K562 (cell line): Measurements from ENCODE around the gene SAP30BP. TPM values are rescaled to one million over a fixed set of nuclear protein-coding genes. Genes with fewer than 3 reads are reported as not detected.

Experiments
- ARHGAP35 ChIP-seq: fragments of 450-650 bp; IDR thresholded peaks from 2 replicates; pipeline ENCODE4 v1.6.1; 2018; ENCODE audit not compliant: partially characterized antibody
- ARNT ChIP-seq, 2 experiments: fragments of 450-650 bp; IDR thresholded peaks; 2 replicates each; pipeline ENCODE4 v1.6.1; 2016; ENCODE audit warnings: mild to moderate bottlenecking in 1 of 2
- BRD9 ChIP-seq: fragments of 450-650 bp; IDR thresholded peaks from 2 replicates; pipeline ENCODE4 v1.6.1; 2018; ENCODE audit warnings: low read depth; ENCODE audit not compliant: partially characterized antibody
- CREM ChIP-seq: IDR thresholded peaks from 2 replicates; pipeline ENCODE4 v1.6.1; 2014; ENCODE audit warnings: antibody characterized with exemption, low read depth
- CXXC5 ChIP-seq: fragments of 250-450 bp; sonication (Bioruptor Pico); IDR thresholded peaks from 2 replicates; pipeline ENCODE4 v1.8.0; 2022; ENCODE audit warnings: inconsistent platforms, mild to moderate bottlenecking, moderate library complexity
- ETV6 ChIP-seq, 3 experiments: fragments of 150-350 bp in 1 of 3; sonication (generic) in 1 of 3; formaldehyde crosslinking in 1 of 3; IDR thresholded peaks; 2 replicates each; pipeline versions ENCODE4 v1.6.1 to v1.8.0; 2014 to 2022; ENCODE audit warnings: borderline replicate concordance in 2 of 3, low read depth in 2 of 3, antibody characterized with exemption in 1 of 3, low read length in 1 of 3, mild to moderate bottlenecking in 1 of 3, missing genetic modification reagents in 1 of 3
- GABPB2 ChIP-seq: fragments of 250-450 bp; sonication (Bioruptor Pico); conservative IDR thresholded peaks from 2 replicates; pipeline ENCODE4 v1.5.1; 2021; ENCODE audit warnings: mild to moderate bottlenecking
- KLF1 ChIP-seq: fragments of 450-650 bp; IDR thresholded peaks from 2 replicates; pipeline ENCODE4 v1.6.1; 2016; ENCODE audit warnings: missing genetic modification characterization, missing compliant biosample characterization
- KLF13 ChIP-seq: fragments of 450-650 bp; IDR thresholded peaks from 2 replicates; pipeline ENCODE4 v1.6.1; 2016; ENCODE audit warnings: missing genetic modification characterization, low read depth, mild to moderate bottlenecking, missing compliant biosample characterization, moderate library complexity, borderline replicate concordance
- NFE2 ChIP-seq: IDR thresholded peaks from 2 replicates; pipeline ENCODE4 v1.6.1; 2014; ENCODE audit warnings: antibody characterized with exemption, low read depth
- NONO ChIP-seq, 2 experiments: fragments of 200-400 bp in 1 of 2; fragments of 450-650 bp in 1 of 2; formaldehyde crosslinking in 1 of 2; IDR thresholded peaks; 2 replicates each; pipeline ENCODE4 v1.6.1; 2017; ENCODE audit warnings: low read depth in 2 of 2, mild to moderate bottlenecking in 2 of 2, moderate library complexity in 2 of 2, low read length in 1 of 2
- polyA plus RNA-seq, 8 experiments: library from polyadenylated mRNA; depleted of rRNA in 4 of 8; stranded (reverse) in 5 of 8; unstranded in 3 of 8; fragments of >200 nt; fragmentation: Nextera tagmentation in 2 of 8; fragmentation: Illumina TruSeq in 1 of 8; extraction: Ambion mirVana in 2 of 8; extraction: Trizol in 1 of 8; gene quantifications; 2 replicates each; pipeline versions ENCODE4 v1.2.1 to v1.2.3, GENCODE V29; 2011 to 2014; ENCODE audit warnings: inconsistent platforms in 1 of 8, missing spikeins in 1 of 8
- total RNA-seq, 7 experiments: library from RNA; depleted of rRNA in 6 of 7; stranded (reverse); fragments of >200 nt in 6 of 7; fragmentation: Illumina TruSeq in 2 of 7; extraction: Trizol in 2 of 7; gene quantifications; 2 replicates each; pipeline versions ENCODE4 v1.2.1 to v1.2.3, GENCODE V29; 2011 to 2021; ENCODE audit warnings: low replicate concordance in 1 of 7
- TF ChIP-seq, protein P1 (sequence below): fragments of 450-650 bp; IDR thresholded peaks from one replicate; pipeline ENCODE4 v1.6.1; 2018; ENCODE audit warnings: mild to moderate bottlenecking, moderate library complexity; ENCODE audit not compliant: partially characterized antibody
- TF ChIP-seq, protein P2 (sequence below): fragments of 250-450 bp; sonication (Bioruptor Pico); IDR thresholded peaks from 2 replicates; pipeline ENCODE4 v1.5.0; 2021
- TF ChIP-seq, protein P3 (sequence below): fragments of 250-450 bp; sonication (Bioruptor Pico); IDR thresholded peaks from 2 replicates; pipeline ENCODE4 v1.4.0; 2020; ENCODE audit warnings: mild to moderate bottlenecking, moderate library complexity
- TF ChIP-seq, protein P4 (sequence below): fragments of 250-450 bp; sonication (Bioruptor Pico); IDR thresholded peaks from 2 replicates; pipeline ENCODE4 v1.6.1; 2021; ENCODE audit warnings: mild to moderate bottlenecking
- TF ChIP-seq, protein P5 (sequence below): fragments of 450-650 bp; formaldehyde crosslinking; IDR thresholded peaks from 2 replicates; pipeline ENCODE4 v1.4.0; 2020; ENCODE audit warnings: mild to moderate bottlenecking, moderate library complexity

Gene SAP30BP
- total and polyA plus RNA-seq, 9 of the 15 experiments (the other 6 are each of a cell fraction or from before 2014, with no cell fraction given) = 45.3 to 154 (median 71.7) TPM

DNA sequence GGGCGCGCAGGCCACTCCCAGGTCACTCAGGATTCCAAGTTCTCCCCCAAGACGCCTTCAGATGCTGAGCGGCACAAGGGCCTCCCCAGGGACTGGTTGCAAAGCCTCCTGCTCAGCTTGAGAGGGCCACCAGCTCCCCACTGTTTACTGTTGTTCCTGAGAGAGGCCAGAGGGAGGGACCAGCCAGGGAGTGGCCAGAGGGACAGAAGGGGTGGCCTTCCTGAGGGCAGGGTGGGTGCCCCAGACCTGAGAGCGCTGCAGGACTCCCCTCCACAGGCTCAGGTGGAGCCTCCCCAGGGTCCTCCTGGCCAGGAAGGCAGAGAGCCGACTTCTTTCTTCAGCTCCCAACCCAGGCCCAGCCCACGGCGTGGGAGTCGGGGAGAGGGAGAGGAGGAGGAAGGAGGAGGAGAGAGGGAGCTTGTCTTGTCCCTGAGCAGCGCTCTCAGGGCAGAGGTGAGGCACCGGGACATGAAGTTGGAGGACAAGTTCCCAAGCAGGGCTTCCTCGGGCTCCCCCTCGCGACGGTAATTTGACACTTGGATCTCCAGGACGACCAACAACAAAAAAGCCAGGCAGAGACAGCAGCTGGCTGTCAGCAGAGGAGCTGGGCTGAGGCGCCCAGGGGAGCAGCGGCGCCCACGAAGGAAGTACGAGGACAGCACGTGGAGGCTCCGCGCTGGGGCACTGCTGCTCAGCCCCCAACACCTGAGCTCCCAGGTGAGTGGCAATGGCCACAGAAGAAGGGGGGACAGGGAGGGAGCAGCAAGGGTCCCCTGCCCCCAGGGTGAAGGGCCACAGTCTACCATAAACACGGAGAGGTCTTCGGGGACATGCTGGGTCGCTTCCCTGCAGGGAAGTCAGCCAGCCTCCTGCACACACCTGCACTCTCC lies 33.4 kb upstream of the SAP30BP start (continued):
- TF ChIP-seq, protein P1, sequence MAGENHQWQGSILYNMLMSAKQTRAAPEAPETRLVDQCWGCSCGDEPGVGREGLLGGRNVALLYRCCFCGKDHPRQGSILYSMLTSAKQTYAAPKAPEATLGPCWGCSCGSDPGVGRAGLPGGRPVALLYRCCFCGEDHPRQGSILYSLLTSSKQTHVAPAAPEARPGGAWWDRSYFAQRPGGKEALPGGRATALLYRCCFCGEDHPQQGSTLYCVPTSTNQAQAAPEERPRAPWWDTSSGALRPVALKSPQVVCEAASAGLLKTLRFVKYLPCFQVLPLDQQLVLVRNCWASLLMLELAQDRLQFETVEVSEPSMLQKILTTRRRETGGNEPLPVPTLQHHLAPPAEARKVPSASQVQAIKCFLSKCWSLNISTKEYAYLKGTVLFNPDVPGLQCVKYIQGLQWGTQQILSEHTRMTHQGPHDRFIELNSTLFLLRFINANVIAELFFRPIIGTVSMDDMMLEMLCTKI = no peak
- TF ChIP-seq KLF1 (tag) = no peak
- no peak for TF ChIP-seq BRD9
- no peak for TF ChIP-seq ETV6 (IDR thresholded peaks at IDR 0.05; ENCODE audit: borderline replicate concordance in 1 of 2, low read depth in 2 of 2, low read length in 1 of 2)
- TF ChIP-seq ETV6 (CRISPR knock-in tag; IDR thresholded peaks at IDR 0.05; ENCODE audit: borderline replicate concordance) = no peak
- TF ChIP-seq NFE2 = no peak
- TF ChIP-seq, protein P2, sequence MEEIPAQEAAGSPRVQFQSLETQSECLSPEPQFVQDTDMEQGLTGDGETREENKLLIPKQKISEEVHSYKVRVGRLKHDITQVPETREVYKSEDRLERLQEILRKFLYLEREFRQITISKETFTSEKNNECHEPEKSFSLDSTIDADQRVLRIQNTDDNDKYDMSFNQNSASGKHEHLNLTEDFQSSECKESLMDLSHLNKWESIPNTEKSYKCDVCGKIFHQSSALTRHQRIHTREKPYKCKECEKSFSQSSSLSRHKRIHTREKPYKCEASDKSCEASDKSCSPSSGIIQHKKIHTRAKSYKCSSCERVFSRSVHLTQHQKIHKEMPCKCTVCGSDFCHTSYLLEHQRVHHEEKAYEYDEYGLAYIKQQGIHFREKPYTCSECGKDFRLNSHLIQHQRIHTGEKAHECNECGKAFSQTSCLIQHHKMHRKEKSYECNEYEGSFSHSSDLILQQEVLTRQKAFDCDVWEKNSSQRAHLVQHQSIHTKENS = no peak
- TF ChIP-seq, protein P3, sequence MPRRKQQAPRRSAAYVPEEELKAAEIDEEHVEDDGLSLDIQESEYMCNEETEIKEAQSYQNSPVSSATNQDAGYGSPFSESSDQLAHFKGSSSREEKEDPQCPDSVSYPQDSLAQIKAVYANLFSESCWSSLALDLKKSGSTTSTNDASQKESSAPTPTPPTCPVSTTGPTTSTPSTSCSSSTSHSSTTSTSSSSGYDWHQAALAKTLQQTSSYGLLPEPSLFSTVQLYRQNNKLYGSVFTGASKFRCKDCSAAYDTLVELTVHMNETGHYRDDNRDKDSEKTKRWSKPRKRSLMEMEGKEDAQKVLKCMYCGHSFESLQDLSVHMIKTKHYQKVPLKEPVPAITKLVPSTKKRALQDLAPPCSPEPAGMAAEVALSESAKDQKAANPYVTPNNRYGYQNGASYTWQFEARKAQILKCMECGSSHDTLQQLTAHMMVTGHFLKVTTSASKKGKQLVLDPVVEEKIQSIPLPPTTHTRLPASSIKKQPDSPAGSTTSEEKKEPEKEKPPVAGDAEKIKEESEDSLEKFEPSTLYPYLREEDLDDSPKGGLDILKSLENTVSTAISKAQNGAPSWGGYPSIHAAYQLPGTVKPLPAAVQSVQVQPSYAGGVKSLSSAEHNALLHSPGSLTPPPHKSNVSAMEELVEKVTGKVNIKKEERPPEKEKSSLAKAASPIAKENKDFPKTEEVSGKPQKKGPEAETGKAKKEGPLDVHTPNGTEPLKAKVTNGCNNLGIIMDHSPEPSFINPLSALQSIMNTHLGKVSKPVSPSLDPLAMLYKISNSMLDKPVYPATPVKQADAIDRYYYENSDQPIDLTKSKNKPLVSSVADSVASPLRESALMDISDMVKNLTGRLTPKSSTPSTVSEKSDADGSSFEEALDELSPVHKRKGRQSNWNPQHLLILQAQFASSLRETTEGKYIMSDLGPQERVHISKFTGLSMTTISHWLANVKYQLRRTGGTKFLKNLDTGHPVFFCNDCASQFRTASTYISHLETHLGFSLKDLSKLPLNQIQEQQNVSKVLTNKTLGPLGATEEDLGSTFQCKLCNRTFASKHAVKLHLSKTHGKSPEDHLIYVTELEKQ (CRISPR knock-in tag) = no peak
- no peak for TF ChIP-seq ARNT (IDR thresholded peaks at IDR 0.05)
- no peak for TF ChIP-seq KLF13 (tag)
- TF ChIP-seq, protein P4, sequence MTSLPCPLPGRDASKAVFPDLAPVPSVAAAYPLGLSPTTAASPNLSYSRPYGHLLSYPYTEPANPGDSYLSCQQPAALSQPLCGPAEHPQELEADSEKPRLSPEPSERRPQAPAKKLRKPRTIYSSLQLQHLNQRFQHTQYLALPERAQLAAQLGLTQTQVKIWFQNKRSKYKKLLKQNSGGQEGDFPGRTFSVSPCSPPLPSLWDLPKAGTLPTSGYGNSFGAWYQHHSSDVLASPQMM (CRISPR knock-in tag) = no peak
- TF ChIP-seq GABPB2 (CRISPR knock-in tag) = no peak
- TF ChIP-seq NONO (IDR thresholded peaks at IDR 0.05; ENCODE audit: low read depth in 2 of 2, low read length in 1 of 2) = no peak
- no peak; the same call in 1 of the 2 replicates for TF ChIP-seq CXXC5 (CRISPR knock-in tag)
- TF ChIP-seq, protein P5, sequence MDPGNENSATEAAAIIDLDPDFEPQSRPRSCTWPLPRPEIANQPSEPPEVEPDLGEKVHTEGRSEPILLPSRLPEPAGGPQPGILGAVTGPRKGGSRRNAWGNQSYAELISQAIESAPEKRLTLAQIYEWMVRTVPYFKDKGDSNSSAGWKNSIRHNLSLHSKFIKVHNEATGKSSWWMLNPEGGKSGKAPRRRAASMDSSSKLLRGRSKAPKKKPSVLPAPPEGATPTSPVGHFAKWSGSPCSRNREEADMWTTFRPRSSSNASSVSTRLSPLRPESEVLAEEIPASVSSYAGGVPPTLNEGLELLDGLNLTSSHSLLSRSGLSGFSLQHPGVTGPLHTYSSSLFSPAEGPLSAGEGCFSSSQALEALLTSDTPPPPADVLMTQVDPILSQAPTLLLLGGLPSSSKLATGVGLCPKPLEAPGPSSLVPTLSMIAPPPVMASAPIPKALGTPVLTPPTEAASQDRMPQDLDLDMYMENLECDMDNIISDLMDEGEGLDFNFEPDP (CRISPR knock-in tag) = no peak
- TF ChIP-seq ARHGAP35 = no peak
- TF ChIP-seq CREM = peak; percentile 68
